ENCODE results near the gene TMEM121B. TPM values are rescaled to one million over a fixed set of nuclear protein-coding genes. Genes with fewer than 3 reads are reported as not detected.
A peak's percentile ranks its signal among the peaks of the same experiment; 100 is the strongest.

TMEM121B gene
- total RNA-seq, 1 donor from 2014 or later, result 0.10 TPM

- DNase-seq (ENCODE audit: low read depth), result no peak
These were observed 17.4 kb upstream of the TMEM121B start for GRCh38 chr22:17138513-17138912.

GRCh38 chr22:17137861-17138425 is 16.8 kb upstream of the TMEM121B start:
- no peak for DNase-seq (ENCODE audit: low read depth)

GRCh38 chr22:17137170-17137569 is 16.0 kb upstream of the TMEM121B start:
- DNase-seq (ENCODE audit: low read depth), result no peak

- no peak for DNase-seq (ENCODE audit: low read depth)
These were observed 14.1 kb upstream of the TMEM121B start for GRCh38 chr22:17135153-17135760.

- no peak for DNase-seq (ENCODE audit: low read depth)
These were observed 12.0 kb upstream of the TMEM121B start for GRCh38 chr22:17133137-17133536.

- DNase-seq (ENCODE audit: low read depth), result no peak
These were observed 11.0 kb upstream of the TMEM121B start for GRCh38 chr22:17132112-17132511.

GRCh38 chr22:17131686-17132085 is 10.5 kb upstream of the TMEM121B start:
- DNase-seq (ENCODE audit: low read depth), result no peak

GRCh38 chr22:17130199-17130598 is 9.0 kb upstream of the TMEM121B start:
- DNase-seq (ENCODE audit: low read depth), result peak; percentile 6

- DNase-seq (ENCODE audit: low read depth), result no peak
These were observed 388 bp downstream of the TMEM121B start for GRCh38 chr22:17120711-17121232.

- peak; percentile 14 for DNase-seq (ENCODE audit: low read depth)
These were observed 879 bp downstream of the TMEM121B start for GRCh38 chr22:17120281-17120680.

GRCh38 chr22:17119481-17120202 is 1.5 kb downstream of the TMEM121B start:
- DNase-seq (ENCODE audit: low read depth), result no peak

GRCh38 chr22:17118342-17118741 is 2.8 kb downstream of the TMEM121B start:
- DNase-seq (ENCODE audit: low read depth), result no peak

GRCh38 chr22:17117890-17118289 is 3.3 kb downstream of the TMEM121B start:
- DNase-seq (ENCODE audit: low read depth), result no peak

- no peak for DNase-seq (ENCODE audit: low read depth)
These were observed 3.8 kb downstream of the TMEM121B start for GRCh38 chr22:17117400-17117799.

- no peak for DNase-seq (ENCODE audit: low read depth)
These were observed 4.4 kb downstream of the TMEM121B start for GRCh38 chr22:17116572-17117330.

- DNase-seq (ENCODE audit: low read depth), result no peak
These were observed 5.1 kb downstream of the TMEM121B start for GRCh38 chr22:17115945-17116565.

GRCh38 chr22:17115236-17115635 is 5.9 kb downstream of the TMEM121B start:
- DNase-seq (ENCODE audit: low read depth), result no peak

GRCh38 chr22:17114898-17115235 is 6.3 kb downstream of the TMEM121B start:
- no peak for DNase-seq (ENCODE audit: low read depth)

GRCh38 chr22:17114173-17114897 is 6.8 kb downstream of the TMEM121B start:
- DNase-seq (ENCODE audit: low read depth), result no peak

GRCh38 chr22:17113600-17113999 is 7.6 kb downstream of the TMEM121B start:
- DNase-seq (ENCODE audit: low read depth), result no peak

- DNase-seq (ENCODE audit: low read depth), result peak; percentile 11
These were observed 8.6 kb downstream of the TMEM121B start for GRCh38 chr22:17112491-17113042.
